Measurements from ENCODE around the gene MRPL46.
"Not testable (repeated sequence)": the region's sequence is repeated elsewhere in the genome, so short reads cannot be mapped to it uniquely, and the experiment has no call there.

DNA sequence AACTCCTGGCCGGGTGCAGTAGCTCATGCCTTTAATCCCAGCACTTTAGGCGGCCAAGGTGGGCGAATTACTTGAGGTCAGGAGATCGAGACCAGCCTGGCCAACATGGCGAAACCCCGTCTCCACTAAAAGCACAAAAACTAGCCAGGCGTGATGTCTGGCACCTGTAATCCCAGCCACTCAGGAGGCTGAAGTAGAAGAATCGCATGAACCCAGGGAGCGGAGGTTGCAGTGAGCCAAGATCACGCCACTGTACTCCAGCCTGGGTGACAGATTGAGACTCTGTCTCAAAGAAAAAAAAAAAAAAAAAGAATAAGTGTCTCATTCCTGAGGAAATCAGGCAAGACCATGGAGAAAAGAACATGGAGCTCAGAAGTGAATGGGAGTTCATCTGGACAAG is 1.5 kb upstream of the MRPL46 start:
- TF ChIP-seq, protein P1, sequence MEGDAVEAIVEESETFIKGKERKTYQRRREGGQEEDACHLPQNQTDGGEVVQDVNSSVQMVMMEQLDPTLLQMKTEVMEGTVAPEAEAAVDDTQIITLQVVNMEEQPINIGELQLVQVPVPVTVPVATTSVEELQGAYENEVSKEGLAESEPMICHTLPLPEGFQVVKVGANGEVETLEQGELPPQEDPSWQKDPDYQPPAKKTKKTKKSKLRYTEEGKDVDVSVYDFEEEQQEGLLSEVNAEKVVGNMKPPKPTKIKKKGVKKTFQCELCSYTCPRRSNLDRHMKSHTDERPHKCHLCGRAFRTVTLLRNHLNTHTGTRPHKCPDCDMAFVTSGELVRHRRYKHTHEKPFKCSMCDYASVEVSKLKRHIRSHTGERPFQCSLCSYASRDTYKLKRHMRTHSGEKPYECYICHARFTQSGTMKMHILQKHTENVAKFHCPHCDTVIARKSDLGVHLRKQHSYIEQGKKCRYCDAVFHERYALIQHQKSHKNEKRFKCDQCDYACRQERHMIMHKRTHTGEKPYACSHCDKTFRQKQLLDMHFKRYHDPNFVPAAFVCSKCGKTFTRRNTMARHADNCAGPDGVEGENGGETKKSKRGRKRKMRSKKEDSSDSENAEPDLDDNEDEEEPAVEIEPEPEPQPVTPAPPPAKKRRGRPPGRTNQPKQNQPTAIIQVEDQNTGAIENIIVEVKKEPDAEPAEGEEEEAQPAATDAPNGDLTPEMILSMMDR (optimal IDR thresholded peaks at IDR 0.05 in 1 of 3, IDR thresholded peaks at IDR 0.05 in 1 of 3, conservative IDR thresholded peaks at IDR 0.05 in 1 of 3; ENCODE audit: extremely low read depth in 1 of 3, insufficient read depth in 2 of 3, low read length in 3 of 3) = not testable (repeated sequence)
- not testable (repeated sequence) for TF ChIP-seq EZH2 (IDR thresholded peaks at IDR 0.05; ENCODE audit: low read length)
